H1 (cell line): ENCODE results near the gene CMSS1. TPM values are rescaled to one million over a fixed set of nuclear protein-coding genes. Genes with fewer than 3 reads are reported as not detected.

ENCODE experiments used
- KDM1A ChIP-seq: fragments of 200-600, 300-600 bp; sonication (generic); IDR thresholded peaks from 2 replicates; pipeline ENCODE4 v1.7.1; 2016; ENCODE audit warnings: mild to moderate bottlenecking, low read length, borderline replicate concordance
- NANOG ChIP-seq: IDR thresholded peaks from 2 replicates; pipeline ENCODE4 v1.6.1; 2011; ENCODE audit warnings: low read length, low read depth, mild to moderate bottlenecking, inconsistent platforms; ENCODE audit not compliant: insufficient read depth, poor library complexity, severe bottlenecking
- RAD21 ChIP-seq, 2 experiments: IDR thresholded peaks in 1 of 2; conservative IDR thresholded peaks in 1 of 2; 2 replicates each; pipeline ENCODE4 v1.6.1; 2011; ENCODE audit warnings: low read depth in 2 of 2, low read length in 2 of 2, improper control_type of control experiment in 1 of 2, inconsistent platforms in 1 of 2, mild to moderate bottlenecking in 1 of 2, moderate library complexity in 1 of 2
- RNF2 ChIP-seq: fragments of 200-900, 300-1000 bp; sonication (generic); IDR thresholded peaks from 2 replicates; pipeline ENCODE4 v1.7.1; 2016; ENCODE audit warnings: borderline replicate concordance, low read depth, mild to moderate bottlenecking, antibody characterized with exemption, low read length; ENCODE audit not compliant: poor library complexity, severe bottlenecking; ENCODE audit errors: missing control alignments
- polyA plus RNA-seq, 7 experiments: library from polyadenylated mRNA; depleted of rRNA in 3 of 7; stranded (reverse) in 5 of 7; unstranded in 2 of 7; fragments of >200 nt in 5 of 7; fragments of 200-250 nt in 2 of 7; gene quantifications; 1 replicate in 5 of 7; 2 replicates in 1 of 7; 4 replicates in 1 of 7; pipeline versions ENCODE4 v1.2.1 to v1.2.3, GENCODE V29; 2011 to 2013; ENCODE audit warnings: missing spikeins in 2 of 7, mixed read lengths in 2 of 7
- total RNA-seq: library from RNA; stranded (reverse); fragmentation: NEBNext Ultra II Directional; extraction: Animal tissue kit (Norgen Biotek cat#: 25700); gene quantifications from 2 replicates; pipeline ENCODE4 v1.2.1, GENCODE V29; 2021
- TF ChIP-seq, protein P1 (sequence below): IDR thresholded peaks from 2 replicates; pipeline ENCODE4 v1.6.1; 2012; ENCODE audit warnings: inconsistent platforms

Gene CMSS1
- total and polyA plus RNA-seq, 2 of the 8 experiments (the other 6 are each of a cell fraction or from before 2014, with no cell fraction given) = 15.2 to 75.1 TPM

DNA sequence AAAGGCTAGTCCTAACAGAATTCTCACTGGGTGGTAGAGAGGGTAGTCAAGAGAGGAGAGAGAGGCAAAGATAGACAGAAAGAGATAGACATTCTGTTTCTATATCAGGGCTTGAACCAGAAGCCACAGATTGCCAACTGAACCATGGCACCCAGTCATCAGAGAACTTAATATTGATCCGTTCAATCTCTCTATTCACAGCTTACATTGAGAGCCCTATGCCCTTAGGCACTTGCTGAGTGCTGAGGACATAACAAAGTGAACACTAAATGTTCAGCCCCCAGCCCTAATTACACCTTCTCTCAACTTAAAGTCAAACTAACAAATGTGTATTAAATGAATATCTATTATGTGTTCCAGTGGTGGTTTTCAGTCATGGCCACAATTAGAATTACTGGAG, 172.5 kb downstream of the CMSS1 start (continued):
- no peak for TF ChIP-seq RAD21 (IDR thresholded peaks at IDR 0.05 in 1 of 2, conservative IDR thresholded peaks at IDR 0.05 in 1 of 2; ENCODE audit: low read depth in 2 of 2, low read length in 2 of 2)
- no peak for TF ChIP-seq KDM1A
- TF ChIP-seq, protein P1, sequence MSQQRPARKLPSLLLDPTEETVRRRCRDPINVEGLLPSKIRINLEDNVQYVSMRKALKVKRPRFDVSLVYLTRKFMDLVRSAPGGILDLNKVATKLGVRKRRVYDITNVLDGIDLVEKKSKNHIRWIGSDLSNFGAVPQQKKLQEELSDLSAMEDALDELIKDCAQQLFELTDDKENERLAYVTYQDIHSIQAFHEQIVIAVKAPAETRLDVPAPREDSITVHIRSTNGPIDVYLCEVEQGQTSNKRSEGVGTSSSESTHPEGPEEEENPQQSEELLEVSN = no peak
- no peak for TF ChIP-seq RNF2
- TF ChIP-seq NANOG = no peak
